A549 treated with AZD2906 at 1 μM for 4 hours (cell line): ENCODE data around the gene ERMN. TPM values are rescaled to one million over a fixed set of nuclear protein-coding genes. Genes with fewer than 3 reads are reported as not detected.

Experiments used
- total RNA-seq: library from RNA; stranded (reverse); fragments of 200-300 nt; extraction: Qiagen RNA extraction; gene quantifications from 5 replicates; pipeline ENCODE4 v1.2.3, GENCODE V29; 2022

Gene ERMN
- total RNA-seq = not detected in 5 replicates

GRCh38 chr2:157325786-157326185, at the start of gene ERMN:
TSS of gene ERMN (minus strand) at chr2:157325824. CDS start at chr2:157325642, 182 bp downstream.

Other genes with a start within 250 kb of the ERMN start
- 1.6 to 2.3 TPM (median 1.8 TPM) in 5 replicates for gene GALNT5, start 68.1 kb downstream of the ERMN start, total RNA-seq
- gene CYTIP, start 118.3 kb upstream of the ERMN start, total RNA-seq = 0.05 to 0.10 TPM (median 0.08 TPM) in 3 of 5 replicates, not detected in the others